ENCODE data around the gene CA11.

CA11 gene

GRCh38 chr19:48613024-48613851, 32.7 kb downstream of the CA11 start:
- no peak for DNase-seq (ENCODE audit: low spot score)

DNA sequence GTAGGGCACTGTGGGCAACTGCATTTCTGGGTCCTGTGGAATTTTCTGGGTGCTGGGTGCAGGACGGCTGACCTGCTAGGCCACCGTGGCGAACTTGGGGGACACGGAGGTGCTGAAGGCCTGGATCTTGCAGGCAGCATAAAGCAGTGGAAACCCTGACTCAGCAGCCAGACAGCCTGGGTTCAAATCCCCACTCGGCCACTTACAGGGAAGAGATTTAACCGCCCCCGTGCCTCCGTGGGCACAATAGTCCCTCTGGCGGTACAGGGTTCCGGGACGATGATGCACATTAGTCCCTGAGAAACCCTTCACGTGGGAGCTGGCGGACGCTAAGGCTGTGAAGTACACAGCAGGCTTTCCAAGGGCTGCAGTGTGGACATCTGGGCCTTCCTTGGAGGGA, 34.1 kb downstream of the CA11 start:
- no peak for DNase-seq (ENCODE audit: low spot score)

DNA sequence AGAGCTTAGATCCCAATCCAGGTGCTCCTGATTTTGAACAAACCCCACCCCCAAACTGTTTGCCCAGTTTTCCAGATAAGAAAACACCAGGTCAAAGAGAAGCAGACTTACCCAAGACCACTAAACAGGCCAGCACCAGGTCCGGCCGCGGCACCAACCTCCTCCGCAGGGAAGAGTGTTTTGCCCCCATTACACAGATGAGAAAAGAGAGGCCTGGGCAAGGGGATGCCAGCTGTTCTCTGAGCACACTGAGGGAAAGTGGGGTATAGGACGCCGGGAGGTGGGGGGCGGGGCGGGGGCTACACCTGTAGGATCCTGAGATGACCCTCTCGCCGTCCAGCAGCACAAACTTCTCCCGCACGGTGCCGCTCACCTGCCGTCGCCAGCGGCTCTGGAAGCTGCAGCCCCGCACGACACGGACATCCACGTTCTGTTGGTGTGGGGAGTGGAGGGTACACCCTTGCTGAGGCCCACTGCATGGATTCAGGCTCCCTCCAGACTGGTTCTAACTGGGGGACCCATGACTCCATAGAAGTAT, 36.3 kb downstream of the CA11 start:
- DNase-seq (ENCODE audit: low spot score): no peak

DNA sequence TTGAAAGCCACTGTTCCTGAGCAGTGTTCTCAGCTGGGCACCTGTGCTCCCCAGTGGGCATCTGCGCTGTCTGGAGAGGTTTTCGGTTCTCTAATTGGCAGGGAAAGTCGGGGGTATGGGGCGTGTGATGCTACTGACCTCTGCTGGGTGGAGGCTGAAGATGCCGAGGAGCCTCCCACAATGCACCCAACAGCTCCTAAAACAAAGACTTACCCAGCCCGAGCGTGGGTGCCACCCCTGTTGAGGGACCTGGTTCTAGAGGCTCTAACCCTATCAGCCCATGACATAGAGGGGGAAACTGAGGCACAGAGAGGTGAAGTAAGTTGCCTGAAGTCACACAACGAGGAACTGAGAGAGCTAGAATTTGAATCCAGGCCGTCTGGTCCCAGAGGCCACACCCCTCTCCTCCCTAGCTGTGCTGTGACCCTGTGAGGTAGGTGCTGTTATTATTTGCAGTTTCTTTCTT, 37.2 kb downstream of the CA11 start:
- peak; percentile 71 for DNase-seq (ENCODE audit: low spot score)

- DNase-seq (ENCODE audit: low spot score): no peak
Observed at GRCh38 chr19:48607359-48607755, 38.6 kb downstream of the CA11 start.

- DNase-seq (ENCODE audit: low spot score): no peak
Observed at GRCh38 chr19:48606463-48607358, 39.3 kb downstream of the CA11 start, which contains the start of gene SPACA4. Gene SPACA4, plus strand, starts transcription at chr19:48606742. Its CDS starts 237 bp downstream, at chr19:48606979.

DNA sequence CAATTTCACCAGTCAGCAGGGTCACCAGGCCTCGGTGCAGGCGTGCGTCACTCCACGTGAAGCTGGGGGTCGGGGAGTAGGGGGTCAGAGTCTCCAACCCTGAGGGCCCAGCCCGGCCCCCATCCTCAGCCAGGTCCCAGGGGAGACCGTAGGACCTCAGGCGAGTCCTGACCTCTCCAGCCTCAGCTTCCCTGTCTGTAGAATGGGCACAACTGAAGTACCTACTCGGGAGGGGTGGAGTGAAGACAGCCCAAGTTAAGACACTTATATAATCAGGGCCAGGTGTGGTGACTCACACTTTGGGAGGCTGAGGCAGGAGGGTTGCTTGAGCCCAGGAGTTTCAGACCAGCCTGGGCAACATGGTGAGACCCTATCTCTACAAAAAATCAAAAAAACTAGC, 42.1 kb downstream of the CA11 start:
- no peak for DNase-seq (ENCODE audit: low spot score)

- no peak for DNase-seq (ENCODE audit: low spot score)
Observed at GRCh38 chr19:48603449-48603848, 42.5 kb downstream of the CA11 start.

GRCh38 chr19:48603001-48603400, 43.0 kb downstream of the CA11 start:
- no peak for DNase-seq (ENCODE audit: low spot score)

DNA sequence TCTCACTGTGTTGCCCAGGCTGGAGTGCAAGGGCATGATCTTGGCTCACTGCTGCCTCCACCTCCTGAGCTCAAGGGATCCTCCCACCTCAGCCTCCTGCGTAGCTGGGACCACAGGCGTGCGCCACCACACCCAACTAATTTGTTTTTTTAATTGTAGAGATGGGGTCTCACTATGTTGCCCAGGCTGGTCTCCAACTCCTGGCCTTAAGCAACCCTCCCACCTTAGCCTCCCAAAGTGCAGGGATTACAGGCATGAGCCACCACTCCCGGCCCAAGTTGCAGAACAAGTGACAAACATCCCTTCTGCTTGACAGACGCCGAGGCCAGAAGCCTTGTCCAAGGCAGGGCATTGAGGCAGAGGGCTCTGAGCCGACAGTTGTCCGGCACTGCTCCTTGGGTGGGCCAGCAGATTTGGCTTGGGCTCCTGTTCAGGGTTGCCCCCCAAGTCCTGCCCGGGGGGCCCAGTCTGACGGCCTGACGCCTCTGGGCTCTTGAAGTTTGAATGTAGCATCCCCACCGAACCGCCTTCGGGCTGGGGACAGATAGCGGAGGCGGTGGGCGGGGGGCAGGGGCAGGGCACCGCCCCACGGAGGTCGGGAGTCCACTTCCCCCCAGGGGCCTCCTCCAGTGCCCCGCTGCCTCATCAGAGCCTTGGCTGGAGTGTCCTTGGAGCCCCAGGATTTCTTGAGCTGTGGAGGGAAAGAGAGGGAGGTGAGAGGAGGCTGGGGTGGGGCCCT, 45.1 kb downstream of the CA11 start:
- DNase-seq (ENCODE audit: low spot score): no peak

- no peak for DNase-seq (ENCODE audit: low spot score)
Observed at GRCh38 chr19:48598996-48599700, 46.8 kb downstream of the CA11 start.

DNA sequence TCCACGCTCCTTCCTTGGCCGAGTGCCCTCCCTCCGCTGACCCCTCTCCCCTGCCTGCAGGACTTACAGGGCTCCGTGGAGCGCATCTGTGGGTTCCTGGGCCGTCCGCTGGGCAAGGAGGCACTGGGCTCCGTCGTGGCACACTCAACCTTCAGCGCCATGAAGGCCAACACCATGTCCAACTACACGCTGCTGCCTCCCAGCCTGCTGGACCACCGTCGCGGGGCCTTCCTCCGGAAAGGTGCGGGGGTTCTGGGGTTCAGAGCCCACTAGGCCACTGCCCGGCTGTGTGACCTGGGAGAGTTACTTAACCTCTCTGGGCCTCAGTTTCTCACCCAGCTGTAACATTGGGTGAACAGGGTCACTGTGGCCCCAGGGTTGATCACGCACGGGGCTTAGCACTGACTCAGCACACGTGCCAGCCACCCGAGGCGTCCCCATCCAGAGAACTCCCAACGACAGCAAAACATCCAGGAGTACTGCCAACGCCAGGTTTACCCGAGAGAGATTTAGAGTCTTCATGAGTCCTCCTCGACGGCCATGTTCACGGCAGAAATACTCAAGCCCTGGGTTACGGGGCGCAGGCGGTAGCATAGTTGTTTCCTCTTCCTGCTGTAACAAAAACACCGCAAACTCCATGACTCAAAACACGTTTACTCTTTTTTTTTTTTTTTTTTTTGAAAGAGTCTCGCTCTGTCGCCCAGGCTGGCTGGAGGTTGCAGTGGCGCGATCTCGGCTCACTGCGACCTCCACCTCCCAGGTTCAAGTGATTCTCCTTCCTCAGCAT, 49.1 kb downstream of the CA11 start:
- DNase-seq (ENCODE audit: low spot score): peak; percentile 67

DNA sequence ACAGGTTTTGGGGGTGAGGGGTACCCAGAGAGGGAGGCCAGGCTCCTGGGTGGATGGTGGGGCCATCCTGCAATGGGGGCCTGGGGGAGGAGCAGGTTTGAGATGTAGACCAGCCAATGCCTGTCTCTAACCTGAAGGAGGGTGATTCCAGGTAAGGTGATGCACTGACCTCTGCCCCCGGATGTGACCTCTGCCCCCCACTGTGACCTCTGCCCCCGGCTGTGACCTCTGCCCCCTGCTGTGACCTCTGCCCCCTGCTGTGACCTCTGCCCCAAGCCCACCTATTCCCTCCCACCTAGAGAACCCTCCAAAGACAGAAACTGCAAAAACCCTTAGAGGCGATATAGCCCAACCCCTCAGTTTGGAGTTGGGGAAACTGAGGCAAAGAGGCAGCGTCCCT, 49.8 kb downstream of the CA11 start:
- no peak for DNase-seq (ENCODE audit: low spot score)

GRCh38 chr19:48595833-48596232, 50.2 kb downstream of the CA11 start:
- DNase-seq (ENCODE audit: low spot score): no peak

DNA sequence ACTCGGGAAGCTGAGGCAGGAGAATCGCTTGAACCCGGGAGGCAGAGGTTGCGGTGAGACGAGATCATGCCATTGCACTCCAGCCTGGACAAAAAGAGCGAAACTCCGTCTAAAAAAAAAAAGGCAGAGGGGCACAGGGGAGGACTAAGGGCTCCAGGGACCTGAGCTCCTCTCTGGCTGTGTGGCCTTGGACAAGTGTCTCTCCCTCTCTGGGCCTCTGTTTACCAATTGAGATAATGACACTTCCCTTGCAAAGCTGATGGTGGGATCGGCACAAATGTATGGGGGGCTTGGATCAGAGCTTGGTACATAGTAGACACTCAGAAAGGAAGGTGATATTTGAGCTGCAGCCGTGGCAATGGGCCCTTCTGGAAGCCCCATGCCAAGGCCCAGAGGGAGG, 50.8 kb downstream of the CA11 start:
- DNase-seq (ENCODE audit: low spot score): no peak

DNA sequence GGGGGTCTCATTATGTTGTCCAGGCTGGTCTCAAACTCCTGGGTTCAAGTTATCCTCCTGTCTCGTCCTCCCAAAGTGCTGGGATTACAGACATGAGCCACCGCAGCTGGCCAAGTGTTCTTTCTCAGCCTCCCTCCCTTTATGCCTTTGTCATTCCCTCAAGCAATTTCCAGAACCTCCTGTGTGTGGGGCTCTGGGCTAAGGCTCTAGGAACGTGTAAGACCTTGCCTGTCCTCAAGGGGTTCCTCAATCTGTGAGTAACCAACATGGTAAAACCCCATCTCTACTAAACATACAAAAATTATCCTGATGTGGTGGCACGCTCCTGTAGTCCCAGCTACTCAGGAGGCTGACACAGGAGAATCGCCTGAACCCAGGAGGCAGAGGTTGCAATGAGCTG, 55.0 kb downstream of the CA11 start:
- no peak for DNase-seq (ENCODE audit: low spot score)

DNA sequence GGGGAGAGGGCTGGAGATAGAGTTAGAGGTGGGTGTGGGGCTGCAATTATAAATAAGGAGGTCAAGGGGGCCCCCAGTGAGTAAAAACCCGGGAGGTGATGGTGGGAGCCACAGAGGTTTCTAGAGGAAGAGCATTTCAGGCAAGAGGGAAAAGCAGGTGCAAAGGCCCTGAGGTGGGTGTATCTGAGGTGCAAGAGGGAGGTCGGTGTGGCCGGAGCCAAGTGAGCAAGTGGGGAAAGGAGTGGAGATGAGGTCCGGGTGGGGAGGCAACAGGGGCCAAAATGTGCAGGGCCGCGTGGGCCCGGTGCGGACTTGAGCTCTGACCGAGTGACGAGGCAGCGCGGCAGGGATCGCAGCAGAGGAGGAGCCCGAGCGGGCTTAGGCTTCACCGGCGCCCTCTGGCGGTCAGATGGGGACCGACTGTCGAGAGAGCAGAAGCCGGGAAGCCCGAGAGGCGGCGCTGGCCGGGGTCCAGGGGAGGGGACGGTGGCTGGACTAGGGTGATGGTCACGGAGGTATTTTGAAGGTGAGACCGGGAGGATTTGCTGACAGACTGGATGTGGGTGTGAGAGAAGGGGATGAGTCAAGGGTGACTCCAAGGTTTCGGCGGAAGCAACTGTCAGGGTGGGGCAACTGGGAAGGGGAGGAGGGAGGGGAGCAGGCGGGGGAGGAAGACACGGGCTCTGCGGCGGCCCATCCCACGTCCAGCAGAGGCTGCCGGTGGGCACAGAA, 57.2 kb downstream of the CA11 start:
- peak; percentile 87 for DNase-seq (ENCODE audit: low spot score)

Data from CD4-positive, alpha-beta T cell treated with Interleukin-2 at 100 ng/mL for 4 hours (primary cell).